ENCODE results near the gene ARHGAP29.
"Not testable (repeated sequence)": the region's sequence is repeated elsewhere in the genome, so short reads cannot be mapped to it uniquely, and the experiment has no call there.

ARHGAP29 gene

GRCh38 chr1:94231746-94232145, 5.6 kb downstream of the ARHGAP29 start:
- no peak for DNase-seq

GRCh38 chr1:94230920-94231319, 6.5 kb downstream of the ARHGAP29 start:
- no peak for DNase-seq

- DNase-seq, result no peak
These were observed 8.6 kb downstream of the ARHGAP29 start for GRCh38 chr1:94228640-94229375.

- DNase-seq, result no peak
These were observed 9.8 kb downstream of the ARHGAP29 start for GRCh38 chr1:94227624-94228023.

- no peak for DNase-seq
These were observed 11.5 kb downstream of the ARHGAP29 start for GRCh38 chr1:94225845-94226244.

GRCh38 chr1:94218332-94218731, 19.1 kb downstream of the ARHGAP29 start:
- no peak for DNase-seq

GRCh38 chr1:94215955-94216354, 21.4 kb downstream of the ARHGAP29 start:
- DNase-seq, result no peak

- no peak for DNase-seq
These were observed 27.4 kb downstream of the ARHGAP29 start for GRCh38 chr1:94209982-94210381.

GRCh38 chr1:94209425-94209824, 28.0 kb downstream of the ARHGAP29 start:
- no peak for DNase-seq

GRCh38 chr1:94207695-94208094, 29.7 kb downstream of the ARHGAP29 start:
- no peak for DNase-seq

GRCh38 chr1:94205639-94206038, 31.7 kb downstream of the ARHGAP29 start:
- DNase-seq, result no peak

GRCh38 chr1:94202241-94202640, 35.1 kb downstream of the ARHGAP29 start:
- no peak for DNase-seq

GRCh38 chr1:94199398-94199797, 38.0 kb downstream of the ARHGAP29 start:
- DNase-seq, result no peak

GRCh38 chr1:94194079-94194865, 43.1 kb downstream of the ARHGAP29 start:
- no peak for DNase-seq

GRCh38 chr1:94193128-94193527, 44.3 kb downstream of the ARHGAP29 start:
- no peak for DNase-seq

- DNase-seq, result no peak
These were observed 46.2 kb downstream of the ARHGAP29 start for GRCh38 chr1:94191216-94191615.

GRCh38 chr1:94186946-94187345, 50.4 kb downstream of the ARHGAP29 start:
- no peak for DNase-seq

GRCh38 chr1:94183197-94183815, 54.1 kb downstream of the ARHGAP29 start:
- DNase-seq, result no peak

GRCh38 chr1:94182191-94182590, 55.2 kb downstream of the ARHGAP29 start:
- DNase-seq, result no peak

GRCh38 chr1:94180650-94181049, 56.7 kb downstream of the ARHGAP29 start:
- DNase-seq, result no peak

GRCh38 chr1:94178901-94179300, 58.5 kb downstream of the ARHGAP29 start:
- DNase-seq, result no peak

- no peak for DNase-seq
These were observed 68.3 kb downstream of the ARHGAP29 start for GRCh38 chr1:94169126-94169525.

- DNase-seq, result no peak
These were observed 71.5 kb downstream of the ARHGAP29 start for GRCh38 chr1:94165843-94166242.

- DNase-seq, result not testable (repeated sequence)
These were observed 72.5 kb downstream of the ARHGAP29 start for GRCh38 chr1:94164885-94165284.
